ENCODE results near the gene MICAL2. TPM values are rescaled to one million over a fixed set of nuclear protein-coding genes. Genes with fewer than 3 reads are reported as not detected.

The MICAL2 gene
- total and polyA plus RNA-seq, 2 donors (not counting 1 experiment from before 2014, with no cell fraction given): 0.32 to 0.40 TPM

DNA sequence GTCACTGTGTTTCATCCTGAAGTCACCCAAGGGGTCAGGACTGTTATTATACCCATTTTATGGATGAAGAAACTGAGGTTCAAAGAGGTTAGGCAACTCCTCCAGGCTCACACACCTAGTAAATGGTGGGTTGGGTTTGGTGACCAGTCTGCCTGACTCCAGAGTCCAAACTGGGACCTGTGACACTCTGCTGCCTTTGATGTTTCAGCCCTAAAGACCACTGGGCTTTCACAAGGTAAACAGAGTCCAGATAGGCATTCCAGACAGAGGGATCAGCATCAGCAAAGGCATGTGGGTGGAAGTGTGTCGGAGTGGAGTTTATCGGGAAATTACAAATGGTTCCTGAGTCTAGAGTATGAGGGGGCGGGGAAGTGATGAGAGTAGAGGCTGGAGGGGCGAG, 38.5 kb downstream of the MICAL2 start:
- intact Hi-C loops (cut with micrococcal nuclease): no loop called here
- TF ChIP-seq, protein P1, sequence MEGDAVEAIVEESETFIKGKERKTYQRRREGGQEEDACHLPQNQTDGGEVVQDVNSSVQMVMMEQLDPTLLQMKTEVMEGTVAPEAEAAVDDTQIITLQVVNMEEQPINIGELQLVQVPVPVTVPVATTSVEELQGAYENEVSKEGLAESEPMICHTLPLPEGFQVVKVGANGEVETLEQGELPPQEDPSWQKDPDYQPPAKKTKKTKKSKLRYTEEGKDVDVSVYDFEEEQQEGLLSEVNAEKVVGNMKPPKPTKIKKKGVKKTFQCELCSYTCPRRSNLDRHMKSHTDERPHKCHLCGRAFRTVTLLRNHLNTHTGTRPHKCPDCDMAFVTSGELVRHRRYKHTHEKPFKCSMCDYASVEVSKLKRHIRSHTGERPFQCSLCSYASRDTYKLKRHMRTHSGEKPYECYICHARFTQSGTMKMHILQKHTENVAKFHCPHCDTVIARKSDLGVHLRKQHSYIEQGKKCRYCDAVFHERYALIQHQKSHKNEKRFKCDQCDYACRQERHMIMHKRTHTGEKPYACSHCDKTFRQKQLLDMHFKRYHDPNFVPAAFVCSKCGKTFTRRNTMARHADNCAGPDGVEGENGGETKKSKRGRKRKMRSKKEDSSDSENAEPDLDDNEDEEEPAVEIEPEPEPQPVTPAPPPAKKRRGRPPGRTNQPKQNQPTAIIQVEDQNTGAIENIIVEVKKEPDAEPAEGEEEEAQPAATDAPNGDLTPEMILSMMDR (IDR thresholded peaks at IDR 0.05): no peak
- TF ChIP-seq EZH2 (IDR thresholded peaks at IDR 0.05; ENCODE audit: borderline replicate concordance, insufficient read depth, low read depth, low read length, poor library complexity, severe bottlenecking): no peak
- Histone ChIP-seq H3K27me3 (replicated peaks in 1 of 4; ENCODE audit: control extremely low read depth in 1 of 4, control insufficient read depth in 3 of 4, insufficient read depth in 4 of 4, low read length in 3 of 4) (peaks cover 0 to 2% (median 0%) of the 10 kb centered on the region in 4 experiments), H3K4me2 (replicated peaks; ENCODE audit: low read depth, low read length, poor library complexity, severe bottlenecking) (no peak overlapping the region), H3K9ac (ENCODE audit: low read length) (no peak overlapping the region), H3K4me3 (ENCODE audit: control extremely low read depth in 1 of 5, extremely low read depth in 1 of 5, insufficient read depth in 1 of 5, low read depth in 2 of 5, low read length in 4 of 5) (no peak overlapping the region), H3K4me1 (ENCODE audit: control insufficient read depth in 2 of 2, insufficient read depth in 2 of 2, low read length in 2 of 2) (no peaks in the 10 kb centered on the region), H4K20me1 (ENCODE audit: control insufficient read depth, insufficient read depth, low read length, poor library complexity, severe bottlenecking) (no peaks in the 10 kb centered on the region), H3K79me2 (ENCODE audit: control insufficient read depth, insufficient read depth, low read length) (no peaks in the 10 kb centered on the region), H3K27ac (ENCODE audit: low read length in 2 of 2) (no peak overlapping the region), H3K36me3 (replicated peaks in 1 of 2; ENCODE audit: control extremely low read depth in 1 of 2, control insufficient read depth in 1 of 2, extremely low read depth in 1 of 2, insufficient read depth in 2 of 2, low read length in 1 of 2) (no peaks in the 10 kb centered on the region), H2AFZ (ENCODE audit: insufficient read depth, low read depth, low read length, poor library complexity, severe bottlenecking) (no peak overlapping the region), H3K9me3 (ENCODE audit: control extremely low read depth in 1 of 3, control insufficient read depth in 2 of 3, insufficient read depth in 1 of 3, low read length in 2 of 3) (no peaks in the 10 kb centered on the region)
- Mint-ChIP-seq H3K27ac (no peak overlapping the region), H3K4me1 (no peaks in the 10 kb centered on the region), H3K9me3 (ENCODE audit: insufficient read depth) (no peaks in the 10 kb centered on the region), H3K27me3 (peaks cover 5% of the 10 kb centered on the region), H3K4me3 (no peak overlapping the region)
- ChIA-PET CTCF (no interaction called here), POLR2A (no interaction called here)
- ATAC-seq (ENCODE audit: low read depth) (no peak), DNase-seq (no peak)
- WGBS (ENCODE audit: insufficient coverage): 94% methylated on average over 4 of the region's 4 CpGs

DNA sequence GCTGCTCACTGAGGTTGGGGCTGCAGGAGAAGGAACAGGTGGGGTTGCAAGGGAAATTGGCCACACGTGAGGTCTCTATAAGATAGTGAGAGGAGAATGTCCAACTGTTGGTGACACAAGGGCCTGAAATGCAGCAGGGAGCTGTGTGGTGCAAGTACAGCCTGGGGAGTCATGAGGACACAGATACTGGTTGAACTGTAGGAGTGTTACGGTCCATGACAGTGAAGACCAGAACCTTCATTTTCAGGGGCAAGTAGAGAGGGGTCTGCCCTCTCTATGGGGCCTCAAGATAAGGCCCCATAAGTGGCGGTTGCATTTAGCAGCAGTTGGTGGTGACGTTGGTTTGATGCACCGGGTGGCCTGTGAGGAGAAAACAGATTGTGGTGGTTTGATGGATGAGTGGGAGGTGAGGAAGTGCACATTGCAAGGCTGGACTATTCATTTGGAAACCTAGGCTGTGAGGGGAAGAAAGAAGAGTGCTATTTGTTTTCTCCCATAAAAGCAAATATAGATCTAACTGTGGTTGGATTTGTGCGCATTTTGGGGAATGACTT, 39.4 kb downstream of the MICAL2 start:
- CTCF ChIA-PET: no interaction called here
- intact Hi-C loops (cut with micrococcal nuclease): no loop called here
- WGBS (ENCODE audit: insufficient coverage): 41% methylated on average over 5 of the region's 6 CpGs
- H3K27me3 Mint-ChIP-seq: peaks cover 5% of the 10 kb centered on the region
- no peak overlapping the region for H3K27ac ChIP-seq (ENCODE audit: low read length in 2 of 2)
- ATAC-seq (ENCODE audit: low read depth) (no peak), DNase-seq (no peak)
- TF ChIP-seq, protein P1 (IDR thresholded peaks at IDR 0.05): no peak
- no peak for TF ChIP-seq EZH2 (IDR thresholded peaks at IDR 0.05; ENCODE audit: borderline replicate concordance, insufficient read depth, low read depth, low read length, poor library complexity, severe bottlenecking)
- H3K4me3 Mint-ChIP-seq: no peak overlapping the region
- H3K79me2 ChIP-seq (ENCODE audit: control insufficient read depth, insufficient read depth, low read length): no peaks in the 10 kb centered on the region
- no peaks in the 10 kb centered on the region for H3K9me3 ChIP-seq (ENCODE audit: control extremely low read depth in 1 of 3, control insufficient read depth in 2 of 3, insufficient read depth in 1 of 3, low read length in 2 of 3)
- H3K4me3 ChIP-seq (ENCODE audit: control extremely low read depth in 1 of 5, extremely low read depth in 1 of 5, insufficient read depth in 1 of 5, low read depth in 2 of 5, low read length in 4 of 5): no peak overlapping the region
- H3K27ac Mint-ChIP-seq: no peak overlapping the region
- POLR2A ChIA-PET: no interaction called here
- no peak overlapping the region for H3K9ac ChIP-seq (ENCODE audit: low read length)
- H3K4me2 ChIP-seq (replicated peaks; ENCODE audit: low read depth, low read length, poor library complexity, severe bottlenecking): no peak overlapping the region
- no peaks in the 10 kb centered on the region for H3K4me1 Mint-ChIP-seq
- no peak overlapping the region for H2AFZ ChIP-seq (ENCODE audit: insufficient read depth, low read depth, low read length, poor library complexity, severe bottlenecking)
- H3K27me3 ChIP-seq (replicated peaks in 1 of 4; ENCODE audit: control extremely low read depth in 1 of 4, control insufficient read depth in 3 of 4, insufficient read depth in 4 of 4, low read length in 3 of 4): peaks cover 0 to under 1% (median 0%) of the 10 kb centered on the region in 4 experiments
- H3K9me3 Mint-ChIP-seq (ENCODE audit: insufficient read depth): no peaks in the 10 kb centered on the region
- no peaks in the 10 kb centered on the region for H4K20me1 ChIP-seq (ENCODE audit: control insufficient read depth, insufficient read depth, low read length, poor library complexity, severe bottlenecking)
- H3K36me3 ChIP-seq (replicated peaks in 1 of 2; ENCODE audit: control extremely low read depth in 1 of 2, control insufficient read depth in 1 of 2, extremely low read depth in 1 of 2, insufficient read depth in 2 of 2, low read length in 1 of 2): no peaks in the 10 kb centered on the region
- H3K4me1 ChIP-seq (ENCODE audit: control insufficient read depth in 2 of 2, insufficient read depth in 2 of 2, low read length in 2 of 2): no peaks in the 10 kb centered on the region

All from B cell (primary cell).